ENCODE measurements around the gene YAP1.

YAP1 gene

DNA sequence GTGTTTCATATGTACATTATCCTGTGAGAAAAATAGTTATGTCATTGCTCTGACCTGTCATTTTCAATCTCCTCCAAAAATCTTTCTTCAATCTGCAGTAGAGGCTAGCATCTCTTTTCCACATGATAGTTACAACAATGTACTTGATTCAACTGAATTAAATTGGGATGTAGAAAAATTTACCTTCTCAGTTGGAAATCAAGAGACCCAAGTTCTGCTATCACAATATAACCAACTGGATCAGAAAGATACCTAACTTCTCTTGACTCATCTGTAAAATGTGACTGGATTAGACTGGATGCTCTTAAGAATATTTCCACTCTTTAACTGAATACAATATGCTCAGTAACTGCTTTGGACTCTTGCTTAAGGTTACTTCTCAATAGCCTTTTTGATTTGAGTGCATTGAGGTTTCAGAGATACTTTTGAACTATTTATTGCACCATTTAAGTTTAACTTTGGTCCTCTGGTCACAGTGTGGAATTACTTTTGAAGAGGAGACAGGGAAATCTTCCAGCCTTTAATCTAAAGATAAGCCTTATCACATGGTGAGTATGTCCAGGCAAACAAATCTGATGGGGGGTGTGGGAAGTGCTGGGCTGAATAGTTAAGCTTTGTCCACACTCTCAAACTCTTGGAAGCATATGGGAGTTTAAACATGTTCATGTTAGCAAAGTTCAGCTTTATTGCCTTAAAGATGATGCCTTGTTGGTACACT lies 82.3 kb downstream of the YAP1 start:
- no peak for ATAC-seq (ENCODE audit: insufficient read depth, low read depth)
- Histone ChIP-seq H3K4me2 (ENCODE audit: insufficient read depth, low read length) (no peak overlapping the region), H2AFZ (ENCODE audit: low read depth, low read length) (no peak overlapping the region), H4K20me1 (ENCODE audit: insufficient read depth, low read length) (no peaks in the 10 kb centered on the region), H3K27me3 (ENCODE audit: insufficient read depth, low read length, poor library complexity) (peaks cover 17% of the 10 kb centered on the region), H3K4me3 (ENCODE audit: low read depth in 1 of 2, low read length in 2 of 2) (no peak overlapping the region), H3K79me2 (ENCODE audit: insufficient read depth, low read length) (no peaks in the 10 kb centered on the region), H3K9ac (ENCODE audit: low read depth, low read length) (no peak overlapping the region), H3K36me3 (ENCODE audit: insufficient read depth, low read length) (no peaks in the 10 kb centered on the region), H3K9me3 (ENCODE audit: insufficient read depth, low read length, severe bottlenecking) (no peaks in the 10 kb centered on the region), H3K27ac (ENCODE audit: low read length) (no peak overlapping the region), H3K4me1 (ENCODE audit: insufficient read depth, low read length) (no peaks in the 10 kb centered on the region)
- no peak for DNase-seq
- TF ChIP-seq, protein P1, sequence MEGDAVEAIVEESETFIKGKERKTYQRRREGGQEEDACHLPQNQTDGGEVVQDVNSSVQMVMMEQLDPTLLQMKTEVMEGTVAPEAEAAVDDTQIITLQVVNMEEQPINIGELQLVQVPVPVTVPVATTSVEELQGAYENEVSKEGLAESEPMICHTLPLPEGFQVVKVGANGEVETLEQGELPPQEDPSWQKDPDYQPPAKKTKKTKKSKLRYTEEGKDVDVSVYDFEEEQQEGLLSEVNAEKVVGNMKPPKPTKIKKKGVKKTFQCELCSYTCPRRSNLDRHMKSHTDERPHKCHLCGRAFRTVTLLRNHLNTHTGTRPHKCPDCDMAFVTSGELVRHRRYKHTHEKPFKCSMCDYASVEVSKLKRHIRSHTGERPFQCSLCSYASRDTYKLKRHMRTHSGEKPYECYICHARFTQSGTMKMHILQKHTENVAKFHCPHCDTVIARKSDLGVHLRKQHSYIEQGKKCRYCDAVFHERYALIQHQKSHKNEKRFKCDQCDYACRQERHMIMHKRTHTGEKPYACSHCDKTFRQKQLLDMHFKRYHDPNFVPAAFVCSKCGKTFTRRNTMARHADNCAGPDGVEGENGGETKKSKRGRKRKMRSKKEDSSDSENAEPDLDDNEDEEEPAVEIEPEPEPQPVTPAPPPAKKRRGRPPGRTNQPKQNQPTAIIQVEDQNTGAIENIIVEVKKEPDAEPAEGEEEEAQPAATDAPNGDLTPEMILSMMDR (IDR thresholded peaks at IDR 0.05; ENCODE audit: borderline replicate concordance, extremely low read depth, low read length, poor library complexity, severe bottlenecking), result no peak
- no peak for TF ChIP-seq EZH2 (IDR thresholded peaks at IDR 0.05; ENCODE audit: borderline replicate concordance, low read depth, low read length, severe bottlenecking)

DNA sequence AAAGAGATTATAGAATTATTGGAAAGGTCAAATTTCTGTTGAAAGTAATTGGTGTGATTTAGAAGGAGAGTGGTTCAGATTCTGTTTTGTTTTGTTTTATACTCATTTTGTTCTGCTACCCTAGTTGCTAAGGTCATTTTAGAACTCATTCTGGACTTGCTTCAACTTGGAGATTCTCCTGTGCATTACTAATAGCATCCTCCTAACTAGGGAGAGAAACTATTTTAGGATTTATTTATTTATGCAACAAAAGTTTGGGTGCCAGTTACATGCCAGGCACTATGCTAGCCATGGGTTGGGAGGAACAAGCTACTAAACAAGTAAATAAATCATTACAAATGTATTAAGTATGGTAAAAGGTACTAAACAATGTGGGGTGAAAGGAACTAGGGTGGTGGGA lies 84.0 kb downstream of the YAP1 start:
- H3K36me3 ChIP-seq (ENCODE audit: insufficient read depth, low read length), result no peaks in the 10 kb centered on the region
- no peaks in the 10 kb centered on the region for H4K20me1 ChIP-seq (ENCODE audit: insufficient read depth, low read length)
- TF ChIP-seq, protein P1 (IDR thresholded peaks at IDR 0.05; ENCODE audit: borderline replicate concordance, extremely low read depth, low read length, poor library complexity, severe bottlenecking), result no peak
- no peak for TF ChIP-seq EZH2 (IDR thresholded peaks at IDR 0.05; ENCODE audit: borderline replicate concordance, low read depth, low read length, severe bottlenecking)
- H3K27ac ChIP-seq (ENCODE audit: low read length), result no peak overlapping the region
- H2AFZ ChIP-seq (ENCODE audit: low read depth, low read length), result no peak overlapping the region
- no peak for ATAC-seq (ENCODE audit: insufficient read depth, low read depth)
- peaks cover 10% of the 10 kb centered on the region for H3K27me3 ChIP-seq (ENCODE audit: insufficient read depth, low read length, poor library complexity)
- no peaks in the 10 kb centered on the region for H3K9me3 ChIP-seq (ENCODE audit: insufficient read depth, low read length, severe bottlenecking)
- H3K4me1 ChIP-seq (ENCODE audit: insufficient read depth, low read length), result no peaks in the 10 kb centered on the region
- no peak overlapping the region for H3K9ac ChIP-seq (ENCODE audit: low read depth, low read length)
- H3K4me3 ChIP-seq (ENCODE audit: low read depth in 1 of 2, low read length in 2 of 2), result no peak overlapping the region
- H3K4me2 ChIP-seq (ENCODE audit: insufficient read depth, low read length), result no peak overlapping the region
- DNase-seq, result no peak
- no peaks in the 10 kb centered on the region for H3K79me2 ChIP-seq (ENCODE audit: insufficient read depth, low read length)

DNA sequence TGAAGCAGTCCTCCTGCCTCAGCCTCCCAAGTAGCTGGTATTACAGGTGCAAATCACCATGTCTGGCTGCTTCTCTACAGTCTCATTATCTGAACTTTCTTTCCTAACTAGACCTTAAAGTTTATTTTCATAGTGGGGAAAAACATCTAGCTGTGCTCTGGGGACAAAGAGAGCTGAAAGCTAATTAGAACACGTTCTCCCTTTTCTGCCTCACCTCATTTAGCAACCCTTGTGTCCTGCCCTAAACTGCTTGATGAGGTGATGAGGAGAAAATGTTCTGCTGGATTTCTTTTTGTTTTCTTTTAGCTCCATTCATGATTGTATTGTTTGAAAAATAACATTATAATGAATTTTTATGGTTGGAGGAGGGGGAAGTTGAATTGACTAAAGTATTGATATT lies 84.7 kb downstream of the YAP1 start:
- Histone ChIP-seq H3K4me2 (ENCODE audit: insufficient read depth, low read length) (no peak overlapping the region), H3K4me1 (ENCODE audit: insufficient read depth, low read length) (no peaks in the 10 kb centered on the region), H3K9ac (ENCODE audit: low read depth, low read length) (no peak overlapping the region), H2AFZ (ENCODE audit: low read depth, low read length) (no peak overlapping the region), H3K9me3 (ENCODE audit: insufficient read depth, low read length, severe bottlenecking) (no peaks in the 10 kb centered on the region), H3K4me3 (ENCODE audit: low read depth in 1 of 2, low read length in 2 of 2) (no peak overlapping the region), H4K20me1 (ENCODE audit: insufficient read depth, low read length) (no peaks in the 10 kb centered on the region), H3K27ac (ENCODE audit: low read length) (no peak overlapping the region), H3K27me3 (ENCODE audit: insufficient read depth, low read length, poor library complexity) (peaks cover 10% of the 10 kb centered on the region), H3K36me3 (ENCODE audit: insufficient read depth, low read length) (no peaks in the 10 kb centered on the region), H3K79me2 (ENCODE audit: insufficient read depth, low read length) (no peaks in the 10 kb centered on the region)
- no peak for ATAC-seq (ENCODE audit: insufficient read depth, low read depth)
- TF ChIP-seq EZH2 (IDR thresholded peaks at IDR 0.05; ENCODE audit: borderline replicate concordance, low read depth, low read length, severe bottlenecking), result no peak
- TF ChIP-seq, protein P1 (IDR thresholded peaks at IDR 0.05; ENCODE audit: borderline replicate concordance, extremely low read depth, low read length, poor library complexity, severe bottlenecking), result no peak
- no peak for DNase-seq

Data from DND-41 (cell line).